Upper lobe of right lung (tissue), 1 donor: ENCODE measurements around the gene DLG4. TPM values are rescaled to one million over a fixed set of nuclear protein-coding genes. Genes with fewer than 3 reads are reported as not detected.
A peak's percentile ranks its signal among the peaks of the same experiment; 100 is the strongest.

Source experiments
- ATAC-seq: fragments of 200-7000 bp; cut with Tn5 transposase; one replicate; pipeline ENCODE4 v1.9.1; 2020; ENCODE audit warnings: mild to moderate bottlenecking, moderate library complexity
- DNase-seq: peaks from one replicate; pipeline ENCODE4 v3.0.0-alpha.2; 2020
- H3K27ac ChIP-seq: fragments of 200-600 bp; one replicate; pipeline ENCODE4 v1.8.0; 2022
- H3K27me3 ChIP-seq: fragments of 200-600 bp; one replicate; pipeline ENCODE4 v1.8.0; 2022; ENCODE audit warnings: mild to moderate bottlenecking
- H3K36me3 ChIP-seq: fragments of 200-600 bp; one replicate; pipeline ENCODE4 v1.8.0; 2022
- H3K4me1 ChIP-seq: fragments of 200-600 bp; one replicate; pipeline ENCODE4 v1.8.0; 2022
- H3K4me3 ChIP-seq: fragments of 200-600 bp; one replicate; pipeline ENCODE4 v1.8.0; 2022; ENCODE audit warnings: mild to moderate bottlenecking
- H3K9me3 ChIP-seq: fragments of 200-600 bp; one replicate; pipeline ENCODE4 v1.8.0; 2022
- CTCF ChIP-seq: fragments of 200-600 bp; IDR thresholded peaks from one replicate; pipeline ENCODE4 v1.8.0; 2022; ENCODE audit warnings: antibody characterized with exemption
- intact Hi-C: fragments of 100-400 bp; cut with DNase I; formaldehyde crosslinking; loops from one replicate; pipeline ENCODE4 v1.11.0; 2022
- total RNA-seq: library from RNA; stranded (reverse); fragmentation: NEBNext Ultra II Directional; extraction: Animal tissue kit (Norgen Biotek cat#: 25700); gene quantifications from one replicate; pipeline ENCODE4 v1.2.1, GENCODE V29; 2021
- donor health status: DM: no; HTN: yes; CAD: no; lungs with severe emphysema.

Gene DLG4
- total RNA-seq, 1 donor from 2014 or later = 30.7 TPM

GRCh38 chr17:7177954-7178477, 41.6 kb downstream of the DLG4 start:
- ATAC-seq (peak; percentile 9), DNase-seq (no peak)
- no peaks in the 10 kb centered on the region for H3K27me3 ChIP-seq
- H3K36me3 ChIP-seq = no peaks in the 10 kb centered on the region
- intact Hi-C loops = no loop called here
- no peak for TF ChIP-seq CTCF
- peaks cover 12% of the 10 kb centered on the region for H3K4me1 ChIP-seq
- no peak overlapping the region for H3K27ac ChIP-seq
- H3K4me3 ChIP-seq = peak overlapping the region; percentile 47
- H3K9me3 ChIP-seq = no peaks in the 10 kb centered on the region

- intact Hi-C loops = no loop called here
- Histone ChIP-seq H3K27ac (no peak overlapping the region), H3K36me3 (no peaks in the 10 kb centered on the region), H3K9me3 (no peaks in the 10 kb centered on the region), H3K27me3 (no peaks in the 10 kb centered on the region), H3K4me1 (peaks cover 12% of the 10 kb centered on the region), H3K4me3 (peak overlapping the region; percentile 47)
- TF ChIP-seq CTCF = peak; percentile 87
- ATAC-seq (peak; percentile 84), DNase-seq (peak; percentile 85)
These were observed 42.3 kb downstream of the DLG4 start for GRCh38 chr17:7177191-7177953.

GRCh38 chr17:7176841-7177190, 42.8 kb downstream of the DLG4 start:
- no peaks in the 10 kb centered on the region for H3K36me3 ChIP-seq
- no peaks in the 10 kb centered on the region for H3K9me3 ChIP-seq
- ATAC-seq (no peak), DNase-seq (no peak)
- intact Hi-C loops = no loop called here
- H3K27me3 ChIP-seq = no peaks in the 10 kb centered on the region
- no peak overlapping the region for H3K4me3 ChIP-seq
- no peak overlapping the region for H3K27ac ChIP-seq
- no peak for TF ChIP-seq CTCF
- H3K4me1 ChIP-seq = peaks cover 12% of the 10 kb centered on the region

GRCh38 chr17:7176107-7176840, 43.4 kb downstream of the DLG4 start:
- DNase-seq = no peak
- Histone ChIP-seq H3K27me3 (no peaks in the 10 kb centered on the region), H3K4me1 (peaks cover 12% of the 10 kb centered on the region)

GRCh38 chr17:7175330-7175733, 44.3 kb downstream of the DLG4 start:
- Histone ChIP-seq H3K4me3 (no peak overlapping the region), H3K27me3 (no peaks in the 10 kb centered on the region), H3K4me1 (peaks cover 12% of the 10 kb centered on the region), H3K9me3 (no peaks in the 10 kb centered on the region), H3K27ac (no peak overlapping the region), H3K36me3 (no peaks in the 10 kb centered on the region)
- TF ChIP-seq CTCF = no peak
- no peak for DNase-seq
- intact Hi-C loops = no loop called here
- no peak for ATAC-seq

More at GRCh38 chr17:7176107-7176840, 43.4 kb downstream of the DLG4 start:
- H3K36me3 ChIP-seq = no peaks in the 10 kb centered on the region
- no peak for ATAC-seq
- intact Hi-C loops = no loop called here
- no peaks in the 10 kb centered on the region for H3K9me3 ChIP-seq
- no peak for TF ChIP-seq CTCF
- no peak overlapping the region for H3K4me3 ChIP-seq
- no peak overlapping the region for H3K27ac ChIP-seq
